Neural progenitor cell (in vitro differentiated cells): ENCODE results near the gene ISM1. TPM values are rescaled to one million over a fixed set of nuclear protein-coding genes. Genes with fewer than 3 reads are reported as not detected.

Experiments
- DNase-seq: peaks from one replicate; pipeline ENCODE4 v3.0.0-alpha.2; 2016; ENCODE audit warnings: low spot score
- H2AFZ ChIP-seq: fragments of 200-600 bp; sonication (generic); replicated peaks from 2 replicates; pipeline ENCODE4 v1.6.1; 2016; ENCODE audit warnings: antibody characterized with exemption
- H3F3A ChIP-seq: fragments of 200-600 bp; sonication (generic); 2 replicates; pipeline ENCODE4 v1.6.1; 2016; ENCODE audit warnings: antibody characterized with exemption, low read depth
- H3K27ac ChIP-seq: fragments of 200-600 bp; sonication (generic); 2 replicates; pipeline ENCODE4 v1.5.1; 2016; ENCODE audit warnings: mild to moderate bottlenecking
- H3K27me3 ChIP-seq: fragments of 200-600 bp; sonication (generic); 2 replicates; pipeline ENCODE4 v1.6.1; 2016; ENCODE audit warnings: mild to moderate bottlenecking, moderate library complexity
- H3K36me3 ChIP-seq: fragments of 200-600 bp; sonication (generic); 2 replicates; pipeline ENCODE4 v1.5.1; 2016
- H3K4me1 ChIP-seq: fragments of 200-600 bp; sonication (generic); 2 replicates; pipeline ENCODE4 v1.6.1; 2016; ENCODE audit warnings: mixed run types
- H3K4me2 ChIP-seq: fragments of 200-600 bp; sonication (generic); 2 replicates; pipeline ENCODE4 v1.6.1; 2016
- H3K4me3 ChIP-seq: fragments of 200-600 bp; sonication (generic); 2 replicates; pipeline ENCODE4 v1.5.1; 2016
- H3K79me2 ChIP-seq: fragments of 200-600 bp; sonication (generic); 2 replicates; pipeline ENCODE4 v1.6.1; 2016; ENCODE audit warnings: low read depth
- H3K9ac ChIP-seq: fragments of 200-600 bp; sonication (generic); 2 replicates; pipeline ENCODE4 v1.6.1; 2016
- H3K9me3 ChIP-seq: fragments of 200-600 bp; sonication (generic); 2 replicates; pipeline ENCODE4 v1.5.1; 2016; ENCODE audit warnings: low read depth
- H4K20me1 ChIP-seq: fragments of 200-600 bp; sonication (generic); 2 replicates; pipeline ENCODE4 v1.6.1; 2016; ENCODE audit warnings: low read depth
- H3K27ac Mint-ChIP-seq: 3 replicates; pipeline ENCODE4 v1.8.0; 2021; ENCODE audit warnings: mixed read lengths
- H3K27me3 Mint-ChIP-seq: 2 replicates; pipeline ENCODE4 v1.8.0; 2022; ENCODE audit warnings: low read depth, mild to moderate bottlenecking, inconsistent platforms, moderate library complexity, mixed read lengths; ENCODE audit not compliant: insufficient read depth
- H3K36me3 Mint-ChIP-seq: 3 replicates; pipeline ENCODE4 v1.8.0; 2021; ENCODE audit warnings: mixed read lengths
- H3K4me1 Mint-ChIP-seq: 3 replicates; pipeline ENCODE4 v1.8.0; 2021; ENCODE audit warnings: mixed read lengths
- H3K4me3 Mint-ChIP-seq: 3 replicates; pipeline ENCODE4 v1.8.0; 2021; ENCODE audit warnings: mild to moderate bottlenecking, moderate library complexity, mixed read lengths
- H3K9me3 Mint-ChIP-seq: 3 replicates; pipeline ENCODE4 v1.8.0; 2020; ENCODE audit warnings: mixed read lengths
- CTCF ChIP-seq: fragments of 200-600 bp; sonication (generic); IDR thresholded peaks from 2 replicates; pipeline ENCODE4 v1.5.1; 2017; ENCODE audit warnings: antibody characterized with exemption, mild to moderate bottlenecking
- EZH2 ChIP-seq: fragments of 200-600 bp; sonication (generic); IDR thresholded peaks from 2 replicates; pipeline ENCODE4 v1.6.1; 2017; ENCODE audit warnings: antibody characterized with exemption, mild to moderate bottlenecking, moderate library complexity
- EZH2phosphoT487 ChIP-seq: fragments of 200-600 bp; sonication (generic); IDR thresholded peaks from 2 replicates; pipeline ENCODE4 v1.6.1; 2017; ENCODE audit warnings: antibody characterized with exemption
- total RNA-seq: library from RNA; depleted of rRNA; stranded (reverse); fragments of >200 nt; gene quantifications from 2 replicates; pipeline ENCODE4 v1.2.3, GENCODE V29; 2015; ENCODE audit warnings: low replicate concordance

Gene ISM1
- total RNA-seq, 1 donor from 2014 or later: not detected

- no peaks in the 10 kb centered on the region for H3K79me2 ChIP-seq
- TF ChIP-seq EZH2phosphoT487 (peak; percentile 68), EZH2 (peak; percentile 83), CTCF (no peak)
- peak; percentile 76 for DNase-seq
- no peak overlapping the region for H3K9ac ChIP-seq
- H3K9me3 Mint-ChIP-seq: no peaks in the 10 kb centered on the region
- no peaks in the 10 kb centered on the region for H3K36me3 Mint-ChIP-seq
- H3K9me3 ChIP-seq: no peaks in the 10 kb centered on the region
- peak overlapping the region; percentile 87 for H3K4me2 ChIP-seq
- peaks cover 24% of the 10 kb centered on the region for H3F3A ChIP-seq
- peak overlapping the region; percentile 77 for H2AFZ ChIP-seq
- H3K4me3 ChIP-seq: peak overlapping the region; percentile 59
- peaks cover 42% of the 10 kb centered on the region for H3K27me3 Mint-ChIP-seq
- peaks cover 87% of the 10 kb centered on the region for H3K27me3 ChIP-seq
- H3K4me1 ChIP-seq: peaks cover 22% of the 10 kb centered on the region
- H3K27ac Mint-ChIP-seq: no peak overlapping the region
- H3K27ac ChIP-seq: no peak overlapping the region
- peaks cover 26% of the 10 kb centered on the region for H3K4me1 Mint-ChIP-seq
- no peaks in the 10 kb centered on the region for H3K36me3 ChIP-seq
- peak overlapping the region; percentile 89 for H3K4me3 Mint-ChIP-seq
- peaks cover 33% of the 10 kb centered on the region for H4K20me1 ChIP-seq
Observed at GRCh38 chr20:13220194-13220903, 725 bp upstream of the ISM1 start.

- H3K4me1 ChIP-seq: peaks cover 22% of the 10 kb centered on the region
- peak overlapping the region; percentile 77 for H2AFZ ChIP-seq
- Mint-ChIP-seq H3K4me3 (no peak overlapping the region), H3K9me3 (no peaks in the 10 kb centered on the region), H3K27me3 (peaks cover 42% of the 10 kb centered on the region), H3K36me3 (no peaks in the 10 kb centered on the region), H3K4me1 (peaks cover 26% of the 10 kb centered on the region), H3K27ac (no peak overlapping the region)
- peak overlapping the region; percentile 59 for H3K4me3 ChIP-seq
- no peak for TF ChIP-seq EZH2phosphoT487
- H3K9me3 ChIP-seq: no peaks in the 10 kb centered on the region
- H3K4me2 ChIP-seq: peak overlapping the region; percentile 87
- H3K27me3 ChIP-seq: peaks cover 78% of the 10 kb centered on the region
- no peak overlapping the region for H3K9ac ChIP-seq
- H3K36me3 ChIP-seq: no peaks in the 10 kb centered on the region
- peaks cover 32% of the 10 kb centered on the region for H4K20me1 ChIP-seq
- H3F3A ChIP-seq: peaks cover 24% of the 10 kb centered on the region
- DNase-seq: no peak
- no peaks in the 10 kb centered on the region for H3K79me2 ChIP-seq
- no peak overlapping the region for H3K27ac ChIP-seq
Observed at GRCh38 chr20:13221313-13221672, 219 bp downstream of the ISM1 start.

- Histone ChIP-seq H2AFZ (peak overlapping the region; percentile 97), H3K9me3 (no peaks in the 10 kb centered on the region), H3K4me2 (peak overlapping the region; percentile 87), H3K9ac (no peak overlapping the region), H3K27ac (no peak overlapping the region), H3K27me3 (peaks cover 73% of the 10 kb centered on the region), H3K36me3 (no peaks in the 10 kb centered on the region), H3K79me2 (no peaks in the 10 kb centered on the region), H3K4me1 (peaks cover 22% of the 10 kb centered on the region), H3K4me3 (peak overlapping the region; percentile 57), H4K20me1 (peaks cover 31% of the 10 kb centered on the region), H3F3A (peaks cover 24% of the 10 kb centered on the region)
- H3K4me3 Mint-ChIP-seq: peak overlapping the region; percentile 91
- no peaks in the 10 kb centered on the region for H3K36me3 Mint-ChIP-seq
- no peak overlapping the region for H3K27ac Mint-ChIP-seq
- H3K27me3 Mint-ChIP-seq: peaks cover 39% of the 10 kb centered on the region
- peaks cover 26% of the 10 kb centered on the region for H3K4me1 Mint-ChIP-seq
- DNase-seq: peak; percentile 92
- H3K9me3 Mint-ChIP-seq: no peaks in the 10 kb centered on the region
- no peak for TF ChIP-seq EZH2phosphoT487
- peak; percentile 26 for TF ChIP-seq CTCF
Observed at GRCh38 chr20:13221673-13222318, 722 bp downstream of the ISM1 start.

GRCh38 chr20:13222319-13222716 is 1.2 kb downstream of the ISM1 start:
- no peak overlapping the region for H3K27ac ChIP-seq
- Mint-ChIP-seq H3K4me3 (peak overlapping the region; percentile 91), H3K27me3 (peaks cover 36% of the 10 kb centered on the region), H3K9me3 (no peaks in the 10 kb centered on the region), H3K36me3 (no peaks in the 10 kb centered on the region), H3K27ac (no peak overlapping the region), H3K4me1 (peaks cover 26% of the 10 kb centered on the region)
- peaks cover 68% of the 10 kb centered on the region for H3K27me3 ChIP-seq
- H3K79me2 ChIP-seq: no peaks in the 10 kb centered on the region
- peak; percentile 10 for DNase-seq
- H4K20me1 ChIP-seq: peaks cover 28% of the 10 kb centered on the region
- peaks cover 22% of the 10 kb centered on the region for H3K4me1 ChIP-seq
- peak overlapping the region; percentile 87 for H3K4me2 ChIP-seq
- peak overlapping the region; percentile 97 for H2AFZ ChIP-seq
- H3K9ac ChIP-seq: no peak overlapping the region
- H3F3A ChIP-seq: peaks cover 24% of the 10 kb centered on the region
- H3K9me3 ChIP-seq: no peaks in the 10 kb centered on the region
- no peak for TF ChIP-seq CTCF
- TF ChIP-seq EZH2phosphoT487: no peak
- no peak for TF ChIP-seq EZH2
- H3K4me3 ChIP-seq: peak overlapping the region; percentile 57
- H3K36me3 ChIP-seq: no peaks in the 10 kb centered on the region
